Activated gamma-delta T cell (primary cell): Measurements from ENCODE around the gene ZAR1L.

Source experiments
- DNase-seq: peaks from one replicate; lab custom pipeline; 2025; lab: John Stamatoyannopoulos, UW

The ZAR1L gene

GRCh38 chr13:32302461-32302860 lies 12.7 kb downstream of the ZAR1L start:
- no peak for DNase-seq

GRCh38 chr13:32300920-32301319 lies 14.2 kb downstream of the ZAR1L start:
- DNase-seq, result no peak

GRCh38 chr13:32300406-32300805 lies 14.8 kb downstream of the ZAR1L start:
- no peak for DNase-seq

- no peak for DNase-seq
Observed at GRCh38 chr13:32299893-32300292, 15.3 kb downstream of the ZAR1L start.

- no peak for DNase-seq
Observed at GRCh38 chr13:32298695-32299094, 16.5 kb downstream of the ZAR1L start.

GRCh38 chr13:32297206-32297605 lies 18.0 kb downstream of the ZAR1L start:
- DNase-seq, result no peak

- no peak for DNase-seq
Observed at GRCh38 chr13:32285633-32285965, 29.6 kb downstream of the ZAR1L start.

- DNase-seq, result no peak
Observed at GRCh38 chr13:32284927-32285632, 30.1 kb downstream of the ZAR1L start.

GRCh38 chr13:32282096-32282711 lies 33.0 kb downstream of the ZAR1L start:
- no peak for DNase-seq

- no peak for DNase-seq
Observed at GRCh38 chr13:32281096-32281495, 34.1 kb downstream of the ZAR1L start.

GRCh38 chr13:32278426-32278825 lies 36.7 kb downstream of the ZAR1L start:
- no peak for DNase-seq

- DNase-seq, result no peak
Observed at GRCh38 chr13:32277839-32278238, 37.3 kb downstream of the ZAR1L start.

GRCh38 chr13:32272021-32272683 lies 43.0 kb downstream of the ZAR1L start:
- DNase-seq, result no peak

GRCh38 chr13:32267836-32268439 lies 47.2 kb downstream of the ZAR1L start:
- no peak for DNase-seq

- no peak for DNase-seq
Observed at GRCh38 chr13:32266130-32266529, 49.0 kb downstream of the ZAR1L start.

- no peak for DNase-seq
Observed at GRCh38 chr13:32265726-32266125, 49.4 kb downstream of the ZAR1L start.

- DNase-seq, result no peak
Observed at GRCh38 chr13:32264407-32264806, 50.8 kb downstream of the ZAR1L start.

- no peak for DNase-seq
Observed at GRCh38 chr13:32262619-32263018, 52.5 kb downstream of the ZAR1L start.

GRCh38 chr13:32262165-32262564 lies 53.0 kb downstream of the ZAR1L start:
- no peak for DNase-seq

GRCh38 chr13:32261567-32261966 lies 53.6 kb downstream of the ZAR1L start:
- no peak for DNase-seq

- no peak for DNase-seq
Observed at GRCh38 chr13:32259116-32259515, 56.0 kb downstream of the ZAR1L start.

- DNase-seq, result no peak
Observed at GRCh38 chr13:32257649-32258048, 57.5 kb downstream of the ZAR1L start.

- no peak for DNase-seq
Observed at GRCh38 chr13:32256243-32256642, 58.9 kb downstream of the ZAR1L start.
